Erythroblast (primary cell): Measurements from ENCODE around the gene ELAPOR2.
"Not testable (repeated sequence)": the region's sequence is repeated elsewhere in the genome, so short reads cannot be mapped to it uniquely, and the experiment has no call there.

ENCODE experiments used
- GATA1 ChIP-seq: IDR thresholded peaks from 2 replicates; pipeline ENCODE4 v1.6.1; 2011; ENCODE audit warnings: low read depth, mild to moderate bottlenecking, control low read depth, low read length, moderate library complexity
- POLR2A ChIP-seq: IDR thresholded peaks from 2 replicates; pipeline ENCODE4 v1.6.1; 2011; ENCODE audit warnings: mild to moderate bottlenecking, low read length

DNA sequence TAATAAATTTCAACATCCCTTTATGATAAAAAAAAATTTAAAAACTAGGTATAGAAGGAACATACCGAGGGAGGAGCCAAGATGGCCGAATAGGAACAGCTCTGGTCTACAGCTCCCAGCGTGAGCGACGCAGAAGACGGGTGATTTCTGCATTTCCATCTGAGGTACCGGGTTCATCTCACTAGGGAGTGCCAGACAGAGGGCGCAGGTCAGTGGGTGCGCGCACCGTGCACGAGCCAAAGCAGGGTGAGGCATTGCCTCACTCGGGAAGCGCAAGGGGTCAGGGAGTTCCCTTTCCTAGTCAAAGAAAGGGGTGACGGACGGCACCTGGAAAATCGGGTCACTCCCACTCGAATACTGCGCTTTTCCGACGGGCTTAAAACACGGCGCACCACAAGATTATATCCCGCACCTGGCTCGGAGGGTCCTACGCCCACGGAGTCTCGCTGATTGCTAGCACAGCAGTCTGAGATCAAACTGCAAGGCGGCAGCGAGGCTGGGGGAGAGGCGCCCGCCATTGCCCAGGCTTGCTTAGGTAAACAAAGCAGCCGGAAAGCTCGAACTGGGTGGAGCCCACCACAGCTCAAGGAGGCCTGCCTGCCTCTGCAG is 19.7 kb downstream of the ELAPOR2 start:
- TF ChIP-seq POLR2A, GATA1: not testable (repeated sequence)
